OCI-LY3 (cell line): ENCODE data around the gene MDGA2.
"Not testable (repeated sequence)": the region's sequence is repeated elsewhere in the genome, so short reads cannot be mapped to it uniquely, and the experiment has no call there.

Experiments
- H2AFZ ChIP-seq: fragments of 200-600, 300-600 bp; shearing (Covaris generic); 2 replicates; pipeline ENCODE4 v1.6.0; 2014; ENCODE audit warnings: antibody characterized with exemption, low read depth, low read length
- H3K27ac ChIP-seq: fragments of 200-600, 300-600 bp; sonication (generic); 2 replicates; pipeline ENCODE4 v1.5.1; 2014; ENCODE audit warnings: mild to moderate bottlenecking, low read length, moderate library complexity, mixed read lengths
- H3K27me3 ChIP-seq: fragments of 200-600, 300-600 bp; sonication (generic); 2 replicates; pipeline ENCODE4 v1.6.1; 2014; ENCODE audit warnings: low read depth, low read length, mixed read lengths
- H3K36me3 ChIP-seq: fragments of 200-600, 300-600 bp; sonication (generic); replicated peaks from 2 replicates; pipeline ENCODE3; 2014; ENCODE audit warnings: low read depth, low read length, mixed read lengths
- H3K4me1 ChIP-seq: fragments of 300-600, 200-600 bp; sonication (generic); 2 replicates; pipeline ENCODE4 v1.6.1; 2014; ENCODE audit warnings: low read length, mixed read lengths
- H3K4me2 ChIP-seq: fragments of 200-600, 300-600 bp; sonication (generic); 2 replicates; pipeline ENCODE4 v1.6.1; 2014; ENCODE audit warnings: low read length, mixed read lengths
- H3K4me3 ChIP-seq: fragments of 300-600, 200-600 bp; sonication (generic); 2 replicates; pipeline ENCODE4 v1.5.1; 2014; ENCODE audit warnings: antibody characterized with exemption, mild to moderate bottlenecking, low read length, moderate library complexity
- H3K79me2 ChIP-seq: fragments of 300-600, 200-600 bp; shearing (Covaris generic); 2 replicates; pipeline ENCODE4 v1.6.1; 2014; ENCODE audit warnings: mild to moderate bottlenecking, low read length, mixed read lengths
- H3K9ac ChIP-seq: fragments of 300-600, 200-600 bp; shearing (Covaris generic); 2 replicates; pipeline ENCODE4 v1.6.0; 2014; ENCODE audit warnings: mild to moderate bottlenecking, low read length, moderate library complexity
- H3K9me3 ChIP-seq: fragments of 200-600, 300-600 bp; shearing (Covaris generic); 2 replicates; pipeline ENCODE4 v1.6.1; 2014; ENCODE audit warnings: low read length, mixed read lengths; ENCODE audit not compliant: insufficient read depth
- H4K20me1 ChIP-seq: fragments of 200-600, 300-600 bp; sonication (generic); 2 replicates; pipeline ENCODE4 v1.6.1; 2016; ENCODE audit warnings: low read length, mixed read lengths; ENCODE audit not compliant: insufficient read depth
- CTCF ChIP-seq: fragments of 200-600, 300-600 bp; sonication (generic); IDR thresholded peaks from 2 replicates; pipeline ENCODE4 v1.5.1; 2014; ENCODE audit warnings: antibody characterized with exemption, low read length, low read depth
- EZH2phosphoT487 ChIP-seq: fragments of 200-600 bp; shearing (Covaris generic); IDR thresholded peaks from 2 replicates; pipeline ENCODE4 v1.6.1; 2018; ENCODE audit warnings: antibody characterized with exemption, mixed run types, low read depth

MDGA2 gene

GRCh38 chr14:46951103-46951502, 724.3 kb downstream of the MDGA2 start:
- no peak overlapping the region for H3K4me3 ChIP-seq
- no peaks in the 10 kb centered on the region for H3K27me3 ChIP-seq
- H3K9me3 ChIP-seq = no peaks in the 10 kb centered on the region
- H3K9ac ChIP-seq = no peak overlapping the region
- H3K79me2 ChIP-seq = no peaks in the 10 kb centered on the region
- no peaks in the 10 kb centered on the region for H3K36me3 ChIP-seq
- no peak overlapping the region for H3K27ac ChIP-seq
- no peaks in the 10 kb centered on the region for H4K20me1 ChIP-seq
- TF ChIP-seq EZH2phosphoT487 = no peak
- peak; percentile 13; the same call in 1 of the 2 replicates for TF ChIP-seq CTCF
- no peak overlapping the region for H3K4me2 ChIP-seq
- H2AFZ ChIP-seq = no peak overlapping the region
- H3K4me1 ChIP-seq = no peaks in the 10 kb centered on the region

GRCh38 chr14:46940611-46941010, 734.8 kb downstream of the MDGA2 start:
- no peaks in the 10 kb centered on the region for H3K4me1 ChIP-seq
- H4K20me1 ChIP-seq = no peaks in the 10 kb centered on the region
- H2AFZ ChIP-seq = no peak overlapping the region
- H3K4me3 ChIP-seq = no peak overlapping the region
- no peak overlapping the region for H3K27ac ChIP-seq
- H3K36me3 ChIP-seq = peaks cover 6% of the 10 kb centered on the region
- H3K79me2 ChIP-seq = no peaks in the 10 kb centered on the region
- no peaks in the 10 kb centered on the region for H3K27me3 ChIP-seq
- no peak overlapping the region for H3K4me2 ChIP-seq
- H3K9ac ChIP-seq = no peak overlapping the region
- TF ChIP-seq CTCF (no peak), EZH2phosphoT487 (no peak)
- H3K9me3 ChIP-seq = peaks cover 12% of the 10 kb centered on the region

GRCh38 chr14:46920542-46920941, 754.9 kb downstream of the MDGA2 start:
- Histone ChIP-seq H3K9me3 (no peaks in the 10 kb centered on the region), H3K79me2 (no peaks in the 10 kb centered on the region), H3K4me3 (no peak overlapping the region), H2AFZ (no peak overlapping the region), H3K4me2 (no peak overlapping the region), H4K20me1 (no peaks in the 10 kb centered on the region), H3K9ac (no peak overlapping the region), H3K27me3 (no peaks in the 10 kb centered on the region), H3K27ac (no peak overlapping the region), H3K4me1 (peaks cover 20% of the 10 kb centered on the region), H3K36me3 (no peaks in the 10 kb centered on the region)
- TF ChIP-seq CTCF (no peak), EZH2phosphoT487 (no peak)

- not testable (repeated sequence) for H3K79me2 ChIP-seq, H3K36me3 ChIP-seq, H3K9me3 ChIP-seq, H3K27me3 ChIP-seq, H3K27ac ChIP-seq, H3K4me1 ChIP-seq, H4K20me1 ChIP-seq, H2AFZ ChIP-seq, H3K9ac ChIP-seq, H3K4me3 ChIP-seq, H3K4me2 ChIP-seq
These were observed 759.9 kb downstream of the MDGA2 start for GRCh38 chr14:46915539-46915938.

GRCh38 chr14:46902837-46903236, 772.6 kb downstream of the MDGA2 start:
- Histone ChIP-seq H3K27me3 (no peaks in the 10 kb centered on the region), H3K4me1 (no peaks in the 10 kb centered on the region), H4K20me1 (no peaks in the 10 kb centered on the region), H3K4me3 (no peak overlapping the region), H2AFZ (no peak overlapping the region), H3K4me2 (no peak overlapping the region), H3K9ac (no peak overlapping the region), H3K36me3 (no peaks in the 10 kb centered on the region), H3K9me3 (no peaks in the 10 kb centered on the region), H3K27ac (no peak overlapping the region), H3K79me2 (no peaks in the 10 kb centered on the region)
- no peak for TF ChIP-seq EZH2phosphoT487
- TF ChIP-seq CTCF = no peak
